ENCODE data around the gene KIF3C.

GRCh38 chr2:25938345-25938744 is 44.0 kb downstream of the KIF3C start:
- TF ChIP-seq RAD21 (IDR thresholded peaks at IDR 0.05 in 1 of 2, conservative IDR thresholded peaks at IDR 0.05 in 1 of 2; ENCODE audit: low read depth in 2 of 2, low read length in 2 of 2) (no peak), EP300 (IDR thresholded peaks at IDR 0.05; ENCODE audit: borderline replicate concordance in 1 of 2, low read depth in 2 of 2, low read length in 2 of 2) (no peak), CTCF (IDR thresholded peaks at IDR 0.05; ENCODE audit: control extremely low read depth in 1 of 3, insufficient read depth in 1 of 3, low read depth in 1 of 3, low read length in 3 of 3) (no peak), POLR2A (IDR thresholded peaks at IDR 0.05; ENCODE audit: control extremely low read depth in 1 of 2, low read depth in 2 of 2, low read length in 2 of 2) (no peak), BRCA1 (IDR thresholded peaks at IDR 0.05; ENCODE audit: low read depth, low read length) (no peak), ZNF274 (IDR thresholded peaks at IDR 0.05; ENCODE audit: borderline replicate concordance, extremely low read depth, low read length) (no peak), ATF3 (IDR thresholded peaks at IDR 0.05; ENCODE audit: insufficient read depth, low read depth, low read length) (no peak), POLR2AphosphoS5 (IDR thresholded peaks at IDR 0.05; ENCODE audit: low read depth, low read length) (no peak), PHF8 (conservative IDR thresholded peaks at IDR 0.05; ENCODE audit: low read depth, low read length) (no peak), BCL11A (IDR thresholded peaks at IDR 0.05; ENCODE audit: low read depth in 2 of 2, low read length in 2 of 2) (no peak), YY1 (IDR thresholded peaks at IDR 0.05; ENCODE audit: low read depth, low read length) (no peak), SIN3A (conservative IDR thresholded peaks at IDR 0.05 in 1 of 2, IDR thresholded peaks at IDR 0.05 in 1 of 2; ENCODE audit: low read depth in 1 of 2, low read length in 2 of 2) (no peak), KDM1A (IDR thresholded peaks at IDR 0.05; ENCODE audit: borderline replicate concordance, low read length) (no peak), EZH2 (IDR thresholded peaks at IDR 0.05; ENCODE audit: low read depth, low read length, severe bottlenecking) (no peak)

Data from H1 (cell line).